Astrocyte (in vitro differentiated cells and primary cell): ENCODE measurements around the gene PROS1. TPM values are rescaled to one million over a fixed set of nuclear protein-coding genes. Genes with fewer than 3 reads are reported as not detected.

Experiments
- DNase-seq: peaks from one replicate; pipeline ENCODE4 v3.0.0-alpha.2; 2010; ENCODE audit warnings: low read depth
- FAIRE-seq: peaks from 2 replicates; lab custom pipeline; 2011; peaks lifted over from hg19 to GRCh38; lab: Jason Lieb, UNC
- H2AFZ ChIP-seq: 2 replicates; pipeline ENCODE4 v1.6.0; 2012; ENCODE audit warnings: low read depth, low read length, inconsistent platforms
- H3K27ac ChIP-seq: 2 replicates; pipeline ENCODE4 v1.5.1; 2011; ENCODE audit warnings: low read depth, low read length, inconsistent platforms
- H3K27me3 ChIP-seq: 2 replicates; pipeline ENCODE4 v1.6.0; 2011; ENCODE audit warnings: low read length, inconsistent platforms; ENCODE audit not compliant: insufficient read depth
- H3K36me3 ChIP-seq: 2 replicates; pipeline ENCODE4 v1.5.1; 2011; ENCODE audit warnings: low read length, inconsistent platforms; ENCODE audit not compliant: insufficient read depth
- H3K4me1 ChIP-seq: 2 replicates; pipeline ENCODE4 v1.5.1; 2011; ENCODE audit warnings: low read length, inconsistent platforms; ENCODE audit not compliant: insufficient read depth
- H3K4me2 ChIP-seq: 2 replicates; pipeline ENCODE4 v1.6.0; 2012; ENCODE audit warnings: low read length, inconsistent platforms
- H3K4me3 ChIP-seq: 2 replicates; pipeline ENCODE4 v1.5.1; 2011; ENCODE audit warnings: low read depth, mild to moderate bottlenecking, low read length, inconsistent platforms; ENCODE audit not compliant: insufficient read depth
- H3K79me2 ChIP-seq: 2 replicates; pipeline ENCODE4 v1.6.0; 2012; ENCODE audit warnings: mild to moderate bottlenecking, low read length, inconsistent platforms; ENCODE audit not compliant: insufficient read depth
- H3K9ac ChIP-seq: 2 replicates; pipeline ENCODE4 v1.6.0; 2012; ENCODE audit warnings: mild to moderate bottlenecking, low read length, inconsistent platforms
- H3K9me3 ChIP-seq: 2 replicates; pipeline ENCODE4 v1.5.1; 2012; ENCODE audit warnings: low read depth, mild to moderate bottlenecking, low read length, inconsistent platforms; ENCODE audit not compliant: insufficient read depth
- H4K20me1 ChIP-seq: 2 replicates; pipeline ENCODE4 v1.6.0; 2012; ENCODE audit warnings: low read length, inconsistent platforms; ENCODE audit not compliant: insufficient read depth
- H3K27ac Mint-ChIP-seq: one replicate; pipeline ENCODE4 v1.8.0; 2021; ENCODE audit warnings: mild to moderate bottlenecking, mixed read lengths; ENCODE audit not compliant: unreplicated experiment
- H3K27me3 Mint-ChIP-seq: one replicate; pipeline ENCODE4 v1.8.0; 2021; ENCODE audit warnings: low read depth, mixed read lengths; ENCODE audit not compliant: unreplicated experiment
- H3K36me3 Mint-ChIP-seq: one replicate; pipeline ENCODE4 v1.8.0; 2021; ENCODE audit warnings: low read depth, mixed read lengths; ENCODE audit not compliant: unreplicated experiment
- H3K4me1 Mint-ChIP-seq: one replicate; pipeline ENCODE4 v1.8.0; 2021; ENCODE audit warnings: low read depth, mixed read lengths; ENCODE audit not compliant: unreplicated experiment
- H3K4me3 Mint-ChIP-seq: one replicate; pipeline ENCODE4 v1.8.0; 2021; ENCODE audit warnings: mild to moderate bottlenecking, moderate library complexity, mixed read lengths; ENCODE audit not compliant: unreplicated experiment
- H3K9me3 Mint-ChIP-seq: one replicate; pipeline ENCODE4 v1.8.0; 2021; ENCODE audit warnings: mild to moderate bottlenecking, mixed read lengths; ENCODE audit not compliant: unreplicated experiment
- CTCF ChIP-seq: IDR thresholded peaks from 2 replicates; pipeline ENCODE4 v1.5.1; 2011; ENCODE audit warnings: low read depth, mild to moderate bottlenecking, inconsistent platforms, low read length, moderate library complexity; ENCODE audit not compliant: insufficient read depth
- EZH2 ChIP-seq: IDR thresholded peaks from 2 replicates; pipeline ENCODE4 v1.6.1; 2012; ENCODE audit warnings: mild to moderate bottlenecking, low read length, inconsistent platforms; ENCODE audit not compliant: insufficient read depth
- total RNA-seq: library from RNA; stranded (reverse); gene quantifications from 2 replicates; pipeline ENCODE4 v1.2.1, GENCODE V29; 2021

PROS1 gene
- total RNA-seq, 1 donor from 2014 or later = 13.4 TPM

- no peaks in the 10 kb centered on the region for H4K20me1 ChIP-seq
- no peak overlapping the region for H3K27ac Mint-ChIP-seq
- no peak overlapping the region for H3K4me2 ChIP-seq
- no peaks in the 10 kb centered on the region for H3K36me3 ChIP-seq
- no peaks in the 10 kb centered on the region for H3K27me3 Mint-ChIP-seq
- no peak overlapping the region for H3K27ac ChIP-seq
- DNase-seq (peak; percentile 14), FAIRE-seq (no peak)
- H2AFZ ChIP-seq = no peak overlapping the region
- TF ChIP-seq CTCF (no peak), EZH2 (no peak)
- no peak overlapping the region for H3K4me3 Mint-ChIP-seq
- no peaks in the 10 kb centered on the region for H3K9me3 ChIP-seq
- no peak overlapping the region for H3K9ac ChIP-seq
- peaks cover 14% of the 10 kb centered on the region for H3K4me1 Mint-ChIP-seq
- H3K9me3 Mint-ChIP-seq = peaks cover 1% of the 10 kb centered on the region
- peaks cover 66% of the 10 kb centered on the region for H3K79me2 ChIP-seq
- peaks cover 11% of the 10 kb centered on the region for H3K4me1 ChIP-seq
- peaks cover 1% of the 10 kb centered on the region for H3K36me3 Mint-ChIP-seq
- H3K27me3 ChIP-seq = no peaks in the 10 kb centered on the region
- no peak overlapping the region for H3K4me3 ChIP-seq
These were observed 15.5 kb upstream of the PROS1 start for GRCh38 chr3:93989241-93989640.

- Histone ChIP-seq H3K27ac (no peak overlapping the region), H3K27me3 (no peaks in the 10 kb centered on the region), H3K4me2 (peak overlapping the region; percentile 64), H3K4me1 (peaks cover 11% of the 10 kb centered on the region), H3K4me3 (no peak overlapping the region), H3K9me3 (no peaks in the 10 kb centered on the region), H3K79me2 (peaks cover 64% of the 10 kb centered on the region), H3K9ac (no peak overlapping the region), H2AFZ (no peak overlapping the region), H4K20me1 (no peaks in the 10 kb centered on the region), H3K36me3 (no peaks in the 10 kb centered on the region)
- Mint-ChIP-seq H3K36me3 (peaks cover 1% of the 10 kb centered on the region), H3K27me3 (no peaks in the 10 kb centered on the region), H3K4me3 (no peak overlapping the region), H3K27ac (no peak overlapping the region), H3K9me3 (peaks cover 2% of the 10 kb centered on the region), H3K4me1 (peaks cover 10% of the 10 kb centered on the region)
- DNase-seq = no peak
- TF ChIP-seq CTCF = no peak
- TF ChIP-seq EZH2 = no peak
- FAIRE-seq = no peak
These were observed 15.1 kb upstream of the PROS1 start for GRCh38 chr3:93988764-93989163.

- Histone ChIP-seq H4K20me1 (no peaks in the 10 kb centered on the region), H3K4me3 (no peak overlapping the region), H3K4me1 (peaks cover 11% of the 10 kb centered on the region), H3K9ac (no peak overlapping the region), H3K9me3 (no peaks in the 10 kb centered on the region), H3K4me2 (peak overlapping the region; percentile 64), H2AFZ (no peak overlapping the region), H3K27me3 (no peaks in the 10 kb centered on the region), H3K36me3 (no peaks in the 10 kb centered on the region), H3K27ac (no peak overlapping the region), H3K79me2 (peaks cover 64% of the 10 kb centered on the region)
- FAIRE-seq (peak; percentile 72), DNase-seq (peak; percentile 54)
- H3K4me1 Mint-ChIP-seq = peaks cover 8% of the 10 kb centered on the region
- H3K4me3 Mint-ChIP-seq = no peak overlapping the region
- H3K27ac Mint-ChIP-seq = no peak overlapping the region
- no peaks in the 10 kb centered on the region for H3K36me3 Mint-ChIP-seq
- TF ChIP-seq EZH2 (no peak), CTCF (no peak)
- peaks cover 2% of the 10 kb centered on the region for H3K9me3 Mint-ChIP-seq
- no peaks in the 10 kb centered on the region for H3K27me3 Mint-ChIP-seq
These were observed 14.6 kb upstream of the PROS1 start for GRCh38 chr3:93988283-93988682.
